Ovary (tissue), 9 donors: ENCODE data around the gene IFT74. TPM values are rescaled to one million over a fixed set of nuclear protein-coding genes. Genes with fewer than 3 reads are reported as not detected.

ENCODE experiments used
- DNase-seq, 5 donors: peaks; one replicate each; pipeline ENCODE4 v3.0.0-alpha.2; 2019 to 2020
- H3K27ac ChIP-seq, 2 donors: fragments of 200-600 bp; one replicate each; pipeline versions ENCODE4 v1.5.1 to v1.8.0; 2019 to 2022
- H3K27me3 ChIP-seq: fragments of 200-600 bp; one replicate; pipeline ENCODE4 v1.8.0; 2022
- H3K36me3 ChIP-seq: fragments of 200-600 bp; sonication (generic); one replicate; pipeline ENCODE4 v1.5.1; 2019
- H3K4me1 ChIP-seq: one replicate; pipeline ENCODE4 v1.8.1; 2013; ENCODE audit warnings: mild to moderate bottlenecking, moderate library complexity; ENCODE audit not compliant: insufficient read depth
- H3K4me3 ChIP-seq: fragments of 200-600 bp; sonication (generic); one replicate; pipeline ENCODE4 v1.5.1; 2017
- H3K9me3 ChIP-seq, 2 donors: fragments of 200-600 bp in 1 of 2; sonication (generic) in 1 of 2; one replicate each; pipeline versions ENCODE4 v1.5.1 to v1.8.1; 2013 to 2019; ENCODE audit warnings: mild to moderate bottlenecking in 1 of 2, moderate library complexity in 1 of 2
- EP300 ChIP-seq: sonication (generic); formaldehyde crosslinking; IDR thresholded peaks from one replicate; pipeline ENCODE4 v1.6.1; 2017; ENCODE audit warnings: antibody characterized with exemption
- POLR2A ChIP-seq: fragments of 450-650 bp; IDR thresholded peaks from one replicate; pipeline ENCODE4 v1.6.1; 2017; ENCODE audit warnings: antibody characterized with exemption, mild to moderate bottlenecking, moderate library complexity
- WGBS, 3 donors: extraction: QIAGEN DNeasy Blood & Tissue Kit in 1 of 3; methylation state at CpG; one replicate each; pipeline versions ENCODE4 v1.1.5 to v1.1.7; 2013 to 2017; 5-methylcytosine and 5-hydroxymethylcytosine counted together
- intact Hi-C, 4 donors: fragments of 100-400 bp; cut with DNase I; formaldehyde crosslinking; loops; one replicate each; pipeline versions ENCODE4 v1.11.0 to v1.15.1; 2022 to 2023
- polyA plus RNA-seq, 2 donors: library from polyadenylated mRNA; stranded (reverse); fragments of 200-250 nt in 1 of 2; fragments of 350-450 nt in 1 of 2; fragmentation: Illumina TruSeq in 1 of 2; extraction: RNeasy Lipid Tissue Mini Kit (QIAGEN cat#74804) in 1 of 2; gene quantifications; one replicate each; pipeline ENCODE4 v1.2.3, GENCODE V29; 2013 to 2014
- total RNA-seq, 7 donors: library from RNA; depleted of rRNA in 2 of 7; stranded (reverse); fragments of >200 nt in 2 of 7; fragmentation: NEBNext Ultra II Directional in 3 of 7; extraction: Animal tissue kit (Norgen Biotek cat#: 25700) in 3 of 7; gene quantifications; one replicate each; pipeline versions ENCODE4 v1.1.0 to v1.2.4, GENCODE V29; 2016 to 2023
- TF ChIP-seq, protein P1 (sequence below), 3 donors: fragments of 450-650 bp in 2 of 3; fragments of 200-600 bp in 1 of 3; IDR thresholded peaks; one replicate each; pipeline versions ENCODE4 v1.5.1 to v1.8.0; 2016 to 2022; ENCODE audit warnings: antibody characterized with exemption in 3 of 3, mild to moderate bottlenecking in 1 of 3
- donor health status: DM: no; HTN: no; CAD: no; lungs with moderate emphysema.
- donor health status: DM: no; HTN: no; CAD: no.
- donor health status: Bipolar disorder and iron deficiency.
- donor health status: DM: yes; HTN: yes; CAD: no.
- donor health status: DM: no; HTN: no; CAD: no.
- donor health status: DM: yes; HTN: yes; CAD: no.

Gene IFT74
- total and polyA plus RNA-seq, 9 donors: 9.2 to 24.6 (median 16.2) TPM

DNA sequence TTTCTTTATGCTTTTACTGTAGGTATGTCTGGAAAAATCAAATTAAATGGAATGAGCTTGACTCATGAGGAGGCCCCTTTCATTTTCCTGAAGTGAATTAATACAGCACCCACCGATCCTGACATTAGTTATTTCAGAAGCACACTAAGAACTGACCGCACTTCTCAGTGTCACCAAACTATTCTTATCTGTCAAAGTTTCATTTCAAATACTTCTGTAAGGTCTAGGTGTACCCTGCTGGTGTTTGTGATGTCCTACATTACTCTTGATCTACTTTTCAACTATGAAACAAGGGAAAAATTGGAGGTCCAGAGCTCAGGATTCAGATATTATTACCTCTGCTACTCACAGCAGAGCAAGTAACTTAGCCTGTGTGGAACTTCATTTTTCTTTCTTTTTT lies 151.0 kb downstream of the IFT74 start:
- no peak for DNase-seq
- Histone ChIP-seq H3K27me3 (no peaks in the 10 kb centered on the region), H3K36me3 (no peaks in the 10 kb centered on the region), H3K4me1 (peaks cover 1% of the 10 kb centered on the region), H3K9me3 (no peaks in the 10 kb centered on the region), H3K4me3 (no peak overlapping the region), H3K27ac (no peak overlapping the region)
- intact Hi-C loops: no loop called here
- 91 to 93% (median 92%) methylated on average over 2 of the region's 2 CpGs for WGBS, 3 donors
- TF ChIP-seq, protein P1, sequence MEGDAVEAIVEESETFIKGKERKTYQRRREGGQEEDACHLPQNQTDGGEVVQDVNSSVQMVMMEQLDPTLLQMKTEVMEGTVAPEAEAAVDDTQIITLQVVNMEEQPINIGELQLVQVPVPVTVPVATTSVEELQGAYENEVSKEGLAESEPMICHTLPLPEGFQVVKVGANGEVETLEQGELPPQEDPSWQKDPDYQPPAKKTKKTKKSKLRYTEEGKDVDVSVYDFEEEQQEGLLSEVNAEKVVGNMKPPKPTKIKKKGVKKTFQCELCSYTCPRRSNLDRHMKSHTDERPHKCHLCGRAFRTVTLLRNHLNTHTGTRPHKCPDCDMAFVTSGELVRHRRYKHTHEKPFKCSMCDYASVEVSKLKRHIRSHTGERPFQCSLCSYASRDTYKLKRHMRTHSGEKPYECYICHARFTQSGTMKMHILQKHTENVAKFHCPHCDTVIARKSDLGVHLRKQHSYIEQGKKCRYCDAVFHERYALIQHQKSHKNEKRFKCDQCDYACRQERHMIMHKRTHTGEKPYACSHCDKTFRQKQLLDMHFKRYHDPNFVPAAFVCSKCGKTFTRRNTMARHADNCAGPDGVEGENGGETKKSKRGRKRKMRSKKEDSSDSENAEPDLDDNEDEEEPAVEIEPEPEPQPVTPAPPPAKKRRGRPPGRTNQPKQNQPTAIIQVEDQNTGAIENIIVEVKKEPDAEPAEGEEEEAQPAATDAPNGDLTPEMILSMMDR (IDR thresholded peaks at IDR 0.05): no peak
- TF ChIP-seq EP300 (no peak), POLR2A (no peak)

DNA sequence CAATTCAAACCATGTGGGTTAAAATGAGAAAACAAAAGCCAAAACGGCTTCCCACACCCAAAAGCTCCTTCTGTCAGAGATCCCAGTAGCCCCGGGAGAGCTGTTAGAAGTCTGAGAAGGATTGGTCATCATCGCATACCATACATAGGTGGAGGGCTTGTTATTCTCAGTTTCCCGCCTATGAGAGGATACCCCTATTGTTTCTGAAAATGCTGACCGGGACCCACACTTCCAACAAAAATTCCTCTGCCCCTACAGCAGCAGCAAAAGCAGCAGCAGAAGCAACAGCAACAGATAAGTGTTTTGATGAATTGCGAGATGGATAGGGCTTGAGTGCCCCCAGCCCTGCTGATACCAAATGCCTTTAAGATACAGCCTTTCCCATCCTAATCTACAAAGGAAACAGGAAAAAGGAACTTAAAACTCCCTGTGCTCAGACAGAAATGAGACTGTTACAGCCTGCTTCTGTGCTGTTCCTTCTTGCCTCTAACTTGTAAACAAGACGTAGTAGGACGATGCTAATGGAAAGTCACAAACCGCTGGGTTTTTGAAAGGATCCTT lies 152.8 kb downstream of the IFT74 start, which contains the start of gene TEK:
TEK (plus strand) TSS at position 245 of the 561 bp plus-strand sequence. CDS start 366 bp downstream, outside the sequence.
- no peaks in the 10 kb centered on the region for H3K36me3 ChIP-seq
- H3K4me1 ChIP-seq: peaks cover 1% of the 10 kb centered on the region
- no peaks in the 10 kb centered on the region for H3K27me3 ChIP-seq
- WGBS, 3 donors: 3 to 18% (median 5%) methylated on average over 9 of the region's 9 CpGs
- H3K4me3 ChIP-seq: peak within 1 kb of the TSS; percentile 8
- no peak within 1 kb of the TSS for H3K27ac ChIP-seq
- H3K9me3 ChIP-seq: no peaks in the 10 kb centered on the region
- intact Hi-C loops: no loop called here
- no peak for DNase-seq
- TF ChIP-seq EP300 (no peak), POLR2A (no peak)
- TF ChIP-seq, protein P1 (IDR thresholded peaks at IDR 0.05): no peak

DNA sequence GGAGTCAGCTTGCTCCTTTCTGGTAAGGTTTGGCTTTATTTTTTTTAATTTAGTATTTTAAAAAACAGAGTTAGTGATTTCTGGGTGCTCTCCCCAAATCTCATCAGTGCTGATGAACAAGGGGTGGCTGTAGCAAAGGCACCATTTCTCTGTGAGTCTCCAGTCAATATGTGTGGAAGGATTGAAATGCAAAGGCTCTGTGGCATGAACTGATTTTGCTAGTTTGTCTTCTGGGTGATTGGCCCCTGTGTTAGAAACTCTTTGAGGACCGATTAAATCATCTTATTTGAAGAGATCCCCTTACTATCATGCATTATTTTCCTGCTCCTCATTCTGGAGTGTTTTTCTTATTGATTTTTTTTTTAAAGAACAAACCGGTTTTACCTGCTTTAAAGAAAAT lies 153.4 kb downstream of the IFT74 start:
- Histone ChIP-seq H3K27me3 (no peaks in the 10 kb centered on the region), H3K36me3 (no peaks in the 10 kb centered on the region), H3K9me3 (no peaks in the 10 kb centered on the region), H3K4me1 (peaks cover 1% of the 10 kb centered on the region), H3K4me3 (no peak overlapping the region), H3K27ac (no peak overlapping the region)
- no peak for DNase-seq
- no peak for TF ChIP-seq EP300
- no peak for TF ChIP-seq POLR2A
- TF ChIP-seq, protein P1 (IDR thresholded peaks at IDR 0.05): no peak
- WGBS, 3 donors: 41 to 59% (median 49%) methylated on average over 2 of the region's 2 CpGs
- intact Hi-C loops: no loop called here

DNA sequence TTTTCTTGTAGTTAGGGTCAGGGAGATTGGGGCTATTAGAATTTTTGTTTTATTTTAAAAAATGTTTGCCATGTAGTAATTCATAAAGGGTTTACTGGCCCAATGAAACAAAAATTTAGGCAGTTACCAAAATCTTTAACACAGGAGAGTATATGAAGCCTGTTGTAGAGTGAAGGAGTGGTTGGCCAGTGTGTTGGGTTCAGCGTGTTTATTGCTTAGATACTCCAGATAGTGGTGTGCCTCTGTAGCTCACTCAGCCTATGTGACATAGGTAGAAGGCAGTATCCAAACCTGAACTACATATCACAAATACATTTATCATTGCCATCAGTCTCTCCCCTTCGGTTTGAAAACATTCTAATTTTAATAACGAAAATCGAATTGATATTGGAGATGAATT lies 154.0 kb downstream of the IFT74 start:
- Histone ChIP-seq H3K27ac (no peak overlapping the region), H3K9me3 (no peaks in the 10 kb centered on the region), H3K36me3 (no peaks in the 10 kb centered on the region), H3K27me3 (no peaks in the 10 kb centered on the region), H3K4me3 (no peak overlapping the region), H3K4me1 (peaks cover 2% of the 10 kb centered on the region)
- TF ChIP-seq EP300 (no peak), POLR2A (no peak)
- TF ChIP-seq, protein P1 (IDR thresholded peaks at IDR 0.05): no peak
- intact Hi-C loops: no loop called here
- no peak for DNase-seq
- 65 to 70% (median 69%) methylated on average over 4 of the region's 4 CpGs for WGBS, 3 donors
